Peyer's patch (tissue), 4 donors: ENCODE results near the gene SOX3. TPM values are rescaled to one million over a fixed set of nuclear protein-coding genes. Genes with fewer than 3 reads are reported as not detected.

Experiments
- DNase-seq, 3 donors: peaks; one replicate each; pipeline ENCODE4 v3.0.0-alpha.2; 2017 to 2019
- H3K27ac ChIP-seq, 4 donors: fragments of 200-600 bp; sonication (generic); one replicate each; pipeline ENCODE4 v1.5.1; 2016 to 2019
- H3K27me3 ChIP-seq, 2 donors: fragments of 200-600 bp; sonication (generic); one replicate each; pipeline ENCODE4 v1.5.1; 2019
- H3K36me3 ChIP-seq, 3 donors: fragments of 200-600 bp; sonication (generic); one replicate each; pipeline ENCODE4 v1.5.1; 2016 to 2019
- H3K4me1 ChIP-seq, 4 donors: fragments of 200-600 bp; sonication (generic); one replicate each; pipeline ENCODE4 v1.5.1; 2016 to 2019
- H3K4me3 ChIP-seq, 4 donors: fragments of 200-600 bp; sonication (generic); 1 replicate in 3 of 4; 2 replicates in 1 of 4; pipeline ENCODE4 v1.5.1; 2016 to 2019; ENCODE audit warnings: mild to moderate bottlenecking in 1 of 4
- H3K9me3 ChIP-seq, 4 donors: fragments of 200-600 bp; sonication (generic); one replicate each; pipeline ENCODE4 v1.5.1; 2016 to 2019; ENCODE audit warnings: mild to moderate bottlenecking in 1 of 4
- POLR2A ChIP-seq, 2 donors: fragments of 450-650 bp; IDR thresholded peaks; one replicate each; pipeline ENCODE4 v1.5.1; 2017; ENCODE audit warnings: antibody characterized with exemption in 2 of 2, mild to moderate bottlenecking in 2 of 2, moderate library complexity in 2 of 2
- total RNA-seq, 4 donors: library from RNA; depleted of rRNA; stranded (reverse); fragments of >200 nt; gene quantifications; one replicate each; pipeline ENCODE4 v1.1.0, GENCODE V29; 2016
- TF ChIP-seq, protein P1 (sequence below), 6 experiments: fragments of 450-650 bp in 4 of 6; fragments of 200-600 bp in 2 of 6; sonication (generic) in 1 of 6; IDR thresholded peaks; one replicate each; pipeline ENCODE4 v1.5.1; 2017 to 2019; ENCODE audit warnings: antibody characterized with exemption in 6 of 6, mild to moderate bottlenecking in 3 of 6, moderate library complexity in 1 of 6

The SOX3 gene
- total RNA-seq, 4 donors from 2014 or later: not detected

DNA sequence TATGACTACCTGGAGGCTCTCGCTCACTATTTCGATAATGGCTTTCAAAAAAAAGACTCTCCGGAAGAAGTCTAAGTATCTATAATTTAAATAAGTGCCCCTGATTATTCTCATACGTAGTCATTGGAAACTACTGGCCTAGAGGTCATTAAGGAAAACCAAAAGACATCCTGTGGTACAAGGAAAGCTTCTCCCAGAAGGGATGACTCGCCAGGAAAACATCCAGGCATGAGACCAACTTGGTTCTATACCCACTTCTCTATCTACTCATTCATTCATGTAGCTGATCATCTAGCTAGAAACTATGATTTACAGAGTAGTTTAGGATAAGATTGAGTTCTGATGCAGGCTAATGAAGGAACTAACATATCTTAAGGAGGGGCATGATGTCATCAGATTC, 37.7 kb downstream of the SOX3 start:
- no peak for DNase-seq

More for the DNA sequence above, 37.7 kb downstream of the SOX3 start:
- Histone ChIP-seq H3K9me3 (no peaks in the 10 kb centered on the region), H3K36me3 (no peaks in the 10 kb centered on the region), H3K27me3 (no peaks in the 10 kb centered on the region), H3K4me1 (no peaks in the 10 kb centered on the region), H3K27ac (no peak overlapping the region), H3K4me3 (no peak overlapping the region)
- TF ChIP-seq POLR2A (IDR thresholded peaks at IDR 0.05): no peak
- TF ChIP-seq, protein P1, sequence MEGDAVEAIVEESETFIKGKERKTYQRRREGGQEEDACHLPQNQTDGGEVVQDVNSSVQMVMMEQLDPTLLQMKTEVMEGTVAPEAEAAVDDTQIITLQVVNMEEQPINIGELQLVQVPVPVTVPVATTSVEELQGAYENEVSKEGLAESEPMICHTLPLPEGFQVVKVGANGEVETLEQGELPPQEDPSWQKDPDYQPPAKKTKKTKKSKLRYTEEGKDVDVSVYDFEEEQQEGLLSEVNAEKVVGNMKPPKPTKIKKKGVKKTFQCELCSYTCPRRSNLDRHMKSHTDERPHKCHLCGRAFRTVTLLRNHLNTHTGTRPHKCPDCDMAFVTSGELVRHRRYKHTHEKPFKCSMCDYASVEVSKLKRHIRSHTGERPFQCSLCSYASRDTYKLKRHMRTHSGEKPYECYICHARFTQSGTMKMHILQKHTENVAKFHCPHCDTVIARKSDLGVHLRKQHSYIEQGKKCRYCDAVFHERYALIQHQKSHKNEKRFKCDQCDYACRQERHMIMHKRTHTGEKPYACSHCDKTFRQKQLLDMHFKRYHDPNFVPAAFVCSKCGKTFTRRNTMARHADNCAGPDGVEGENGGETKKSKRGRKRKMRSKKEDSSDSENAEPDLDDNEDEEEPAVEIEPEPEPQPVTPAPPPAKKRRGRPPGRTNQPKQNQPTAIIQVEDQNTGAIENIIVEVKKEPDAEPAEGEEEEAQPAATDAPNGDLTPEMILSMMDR (IDR thresholded peaks at IDR 0.05): no peak

Other genes with a start within 250 kb of the SOX3 start
- gene LINC00632, start 204.7 kb upstream of the SOX3 start, total RNA-seq: 10 to 100 TPM; 10.3 to 64.4 (median 17.5) TPM